Small intestine (tissue), 7 donors: ENCODE data around the gene MRPS14. TPM values are rescaled to one million over a fixed set of nuclear protein-coding genes. Genes with fewer than 3 reads are reported as not detected.

Source experiments
- DNase-seq, 2 donors: peaks; one replicate each; pipeline versions ENCODE4 v3.0.0 to v3.0.0-alpha.2; 2013
- FAIRE-seq: peaks from 2 replicates; lab custom pipeline; 2012; peaks lifted over from hg19 to GRCh38; lab: Jason Lieb, UNC
- H3K27ac ChIP-seq, 3 donors: one replicate each; pipeline ENCODE4 v1.5.1; 2013; ENCODE audit warnings: low read length in 2 of 3, mild to moderate bottlenecking in 2 of 3, control low read depth in 1 of 3, inconsistent platforms in 1 of 3, low read depth in 1 of 3, moderate library complexity in 1 of 3
- H3K27me3 ChIP-seq, 3 donors: one replicate each; pipeline ENCODE4 v1.6.1; 2013; ENCODE audit warnings: low read length in 3 of 3, inconsistent platforms in 1 of 3; ENCODE audit not compliant: control insufficient read depth in 3 of 3, insufficient read depth in 3 of 3
- H3K36me3 ChIP-seq, 3 donors: one replicate each; pipeline ENCODE4 v1.6.1; 2013; ENCODE audit warnings: low read length in 3 of 3, inconsistent platforms in 1 of 3, low read depth in 1 of 3, mild to moderate bottlenecking in 1 of 3, moderate library complexity in 1 of 3; ENCODE audit not compliant: control insufficient read depth in 3 of 3, insufficient read depth in 2 of 3
- H3K4me1 ChIP-seq, 3 donors: one replicate each; pipeline ENCODE4 v1.6.1; 2013; ENCODE audit warnings: low read length in 2 of 3, inconsistent platforms in 1 of 3, low read depth in 1 of 3, mild to moderate bottlenecking in 1 of 3, moderate library complexity in 1 of 3; ENCODE audit not compliant: control insufficient read depth in 3 of 3, insufficient read depth in 2 of 3
- H3K4me3 ChIP-seq, 3 donors: one replicate each; pipeline ENCODE4 v1.5.1; 2013; ENCODE audit warnings: low read length in 3 of 3, control low read depth in 1 of 3, inconsistent platforms in 1 of 3, low read depth in 1 of 3, mild to moderate bottlenecking in 1 of 3, moderate library complexity in 1 of 3
- H3K9me3 ChIP-seq, 2 donors: one replicate each; pipeline ENCODE4 v1.6.1; 2013; ENCODE audit warnings: low read depth in 1 of 2, low read length in 1 of 2; ENCODE audit not compliant: control insufficient read depth in 2 of 2, insufficient read depth in 1 of 2
- WGBS, 3 donors: extraction: QIAGEN DNeasy Blood & Tissue Kit; methylation state at CpG; one replicate each; pipeline ENCODE4 v1.1.7; 2013; 5-methylcytosine and 5-hydroxymethylcytosine counted together
- polyA plus RNA-seq, 4 donors: library from polyadenylated mRNA; stranded (reverse) in 3 of 4; unstranded in 1 of 4; fragments of 200-250 nt in 3 of 4; fragments of 120-200 nt in 1 of 4; gene quantifications; one replicate each; pipeline versions ENCODE4 v1.2.1 to v1.2.3, GENCODE V29; 2013
- donor health status: healthy with polysubstance abuse.
- donor health status: control.
- donor health status: control.
- donor health status: Bipolar disorder and iron deficiency.
- donor health status: healthy.

MRPS14 gene
- polyA plus RNA-seq, 4 donors: 18.1 to 34.7 (median 25.6) TPM

DNA sequence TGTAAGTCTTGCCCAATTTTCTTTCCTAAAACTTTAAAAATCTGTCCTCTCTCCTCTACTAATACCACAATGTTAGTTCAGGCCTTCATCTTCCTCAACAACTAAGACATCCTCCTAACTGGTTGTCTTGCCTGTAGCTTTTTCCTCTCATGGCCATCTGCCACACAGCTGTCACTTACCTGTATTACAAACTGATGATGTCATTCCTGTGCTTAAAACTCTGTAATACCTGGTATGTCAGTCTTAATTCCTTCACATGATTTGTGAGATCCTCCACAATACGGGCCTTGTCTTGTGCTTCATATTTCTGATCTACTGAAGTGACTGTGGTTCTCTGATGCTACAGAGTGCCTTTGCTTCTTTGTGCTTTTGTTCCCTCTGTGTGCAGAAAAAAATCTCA, 9.8 kb downstream of the MRPS14 start:
- Histone ChIP-seq H3K4me1 (no peaks in the 10 kb centered on the region), H3K27ac (no peak overlapping the region), H3K4me3 (no peak overlapping the region), H3K9me3 (no peaks in the 10 kb centered on the region), H3K36me3 (peaks cover 28 to 36% (median 30%) of the 10 kb centered on the region in 3 donors), H3K27me3 (no peaks in the 10 kb centered on the region)
- 65 to 91% (median 66%) methylated on average over 1 of the region's 1 CpG for WGBS, 3 donors
- no peak for DNase-seq
- no peak for FAIRE-seq

DNA sequence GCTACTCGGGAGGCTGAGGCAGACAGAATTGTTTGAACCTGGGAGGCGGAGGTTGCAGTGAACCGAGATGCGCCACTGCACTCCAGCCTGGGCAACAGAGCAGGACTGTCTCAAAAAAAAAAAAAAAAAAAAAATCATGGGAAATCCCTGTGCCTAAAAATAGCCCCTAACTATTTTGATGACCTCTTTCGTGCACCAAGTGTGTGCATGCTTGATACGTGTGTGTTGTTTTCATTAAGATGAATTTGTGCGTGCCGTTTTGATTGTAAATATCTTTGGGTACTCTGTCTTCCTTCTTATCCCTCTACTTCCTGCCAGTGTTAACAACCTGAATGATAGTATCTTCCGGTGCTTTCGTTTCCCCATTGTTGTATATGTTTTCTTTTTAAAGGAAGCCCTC, 13.7 kb downstream of the MRPS14 start:
- H3K36me3 ChIP-seq: peaks cover 17 to 29% (median 23%) of the 10 kb centered on the region in 3 donors
- DNase-seq: no peak
- no peaks in the 10 kb centered on the region for H3K27me3 ChIP-seq
- FAIRE-seq: no peak
- no peaks in the 10 kb centered on the region for H3K9me3 ChIP-seq
- H3K4me3 ChIP-seq: no peak overlapping the region
- WGBS, 3 donors: 81 to 91% (median 88%) methylated on average over 10 of the region's 10 CpGs
- no peak overlapping the region for H3K27ac ChIP-seq
- no peaks in the 10 kb centered on the region for H3K4me1 ChIP-seq

DNA sequence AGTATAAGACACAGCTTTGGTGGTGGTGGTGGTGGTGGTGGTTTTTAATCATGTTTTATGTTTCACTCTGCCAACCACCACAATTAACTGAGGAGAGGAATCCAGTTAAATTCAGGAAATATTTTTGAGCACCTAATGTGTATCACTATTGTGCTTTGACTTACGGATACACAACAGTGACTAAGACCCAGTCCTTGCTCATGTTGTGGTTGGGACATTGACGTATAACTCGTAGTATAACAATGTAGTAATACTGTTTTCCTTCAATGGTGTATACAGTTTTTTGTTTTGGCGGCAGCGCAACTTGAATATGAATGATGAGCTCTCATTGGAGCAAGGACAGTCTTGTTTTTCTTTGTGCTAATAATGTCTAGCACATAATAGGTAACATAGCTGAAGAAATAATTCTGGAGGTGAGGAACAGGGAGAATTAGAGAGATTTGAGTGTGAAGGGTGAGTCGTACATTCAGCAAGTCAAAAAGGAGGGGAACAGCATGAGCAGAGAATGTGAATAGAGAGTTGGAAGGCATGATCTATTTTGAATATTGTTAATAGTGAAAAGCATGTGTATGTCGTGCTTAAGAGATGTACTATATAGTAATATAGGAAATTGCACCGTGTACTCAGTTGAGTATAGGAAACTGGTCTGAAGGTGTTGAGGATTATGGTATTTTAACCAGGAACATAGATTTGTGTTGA, 18.0 kb downstream of the MRPS14 start:
- FAIRE-seq: no peak
- WGBS, 3 donors: 87 to 88% (median 88%) methylated on average over 8 of the region's 8 CpGs
- no peak for DNase-seq
- no peak overlapping the region for H3K27ac ChIP-seq
- peaks cover 5 to 13% (median 9%) of the 10 kb centered on the region in 3 donors for H3K36me3 ChIP-seq
- no peaks in the 10 kb centered on the region for H3K4me1 ChIP-seq
- no peaks in the 10 kb centered on the region for H3K9me3 ChIP-seq
- H3K27me3 ChIP-seq: no peaks in the 10 kb centered on the region
- no peak overlapping the region for H3K4me3 ChIP-seq

DNA sequence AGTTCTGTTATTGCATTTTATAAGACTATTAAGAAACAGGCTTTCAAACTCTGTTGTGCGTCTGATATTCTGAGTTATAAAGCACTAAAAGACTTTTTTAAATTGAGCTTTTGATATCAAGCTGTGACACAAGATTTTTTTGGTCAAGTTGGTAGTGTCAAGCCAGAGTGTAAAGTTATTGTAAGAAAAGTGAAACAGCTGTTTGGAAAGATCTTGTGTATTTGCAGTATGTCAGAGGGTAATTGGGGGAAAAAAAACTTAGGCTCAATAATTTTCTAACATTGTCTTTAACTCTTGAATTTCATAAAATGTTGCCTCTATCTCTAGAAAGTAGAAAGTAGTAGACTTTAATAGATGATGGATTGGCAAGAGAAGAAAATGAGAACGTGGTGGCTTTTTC, 19.7 kb downstream of the MRPS14 start:
- 34 to 49% (median 42%) methylated on average over 2 of the region's 2 CpGs for WGBS, 3 donors
- DNase-seq (no peak), FAIRE-seq (no peak)
- Histone ChIP-seq H3K27me3 (no peaks in the 10 kb centered on the region), H3K4me3 (no peak overlapping the region), H3K9me3 (no peaks in the 10 kb centered on the region), H3K27ac (no peak overlapping the region), H3K36me3 (peaks cover 2 to 8% (median 7%) of the 10 kb centered on the region in 3 donors), H3K4me1 (peaks cover 0 to 3% (median 0%) of the 10 kb centered on the region in 3 donors)

DNA sequence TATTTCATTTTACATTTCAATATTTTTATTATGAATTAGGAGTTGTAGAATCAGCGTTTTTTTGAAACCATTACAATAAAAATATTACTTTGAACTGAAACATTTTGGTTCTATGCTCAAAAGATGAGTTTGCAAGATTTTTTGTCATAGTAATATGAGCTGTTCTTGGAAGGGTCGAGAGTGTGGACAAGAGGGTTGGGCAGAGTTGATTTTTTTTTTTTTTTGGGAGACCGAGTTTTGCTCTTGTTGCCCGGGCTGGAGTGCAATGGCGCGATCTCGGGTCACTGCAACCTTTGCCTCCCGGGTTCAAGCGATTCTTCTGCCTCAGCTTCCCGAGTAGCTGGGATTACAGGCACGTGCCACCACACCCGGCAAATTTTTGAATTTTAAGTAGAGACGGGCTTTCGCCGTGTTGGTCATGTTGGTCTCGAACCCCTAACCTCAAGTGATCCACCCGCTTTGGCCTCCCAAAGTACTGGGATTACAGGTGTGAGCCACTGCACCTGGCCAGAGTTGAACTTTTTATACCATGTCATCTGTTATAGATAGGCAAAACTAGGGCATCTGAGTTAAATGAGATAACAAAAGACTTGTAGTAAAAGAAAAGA, 20.2 kb downstream of the MRPS14 start:
- H3K4me1 ChIP-seq: peaks cover 0 to 8% (median 0%) of the 10 kb centered on the region in 3 donors
- DNase-seq: no peak
- whole genome bisulfite sequencing, 3 donors: 82 to 90% (median 89%) methylated on average over 17 of the region's 17 CpGs
- no peak overlapping the region for H3K4me3 ChIP-seq
- no peaks in the 10 kb centered on the region for H3K9me3 ChIP-seq
- H3K27ac ChIP-seq: no peak overlapping the region
- no peak for FAIRE-seq
- no peaks in the 10 kb centered on the region for H3K27me3 ChIP-seq
- H3K36me3 ChIP-seq: peaks cover under 1 to 7% (median 6%) of the 10 kb centered on the region in 3 donors

DNA sequence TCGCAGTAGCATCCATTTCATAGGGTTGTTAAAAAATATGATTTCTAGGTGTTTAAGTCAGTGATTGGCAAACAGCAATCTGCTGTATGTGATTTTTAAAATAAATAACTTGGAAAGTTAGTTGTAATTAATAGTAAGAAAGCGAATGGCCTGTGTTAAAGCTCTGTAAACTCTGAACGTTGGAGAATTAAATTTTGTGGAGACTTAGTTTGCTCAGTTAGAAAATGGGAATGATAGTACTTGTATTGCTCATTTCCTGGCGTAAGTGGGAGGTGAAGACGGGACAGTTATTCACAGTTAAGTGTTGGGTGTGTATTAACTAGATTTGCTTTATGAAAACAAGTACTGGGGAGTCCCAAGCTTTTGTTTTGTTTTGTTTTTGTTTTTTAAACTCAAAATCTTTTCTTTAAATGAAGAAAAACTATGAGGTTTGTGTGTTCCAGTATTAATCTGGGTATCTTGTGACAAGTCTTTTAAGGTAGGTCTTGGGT, 22.5 kb downstream of the MRPS14 start:
- H3K4me3 ChIP-seq: peak overlapping the region; percentile 71 to 90 (median 84)
- no peak for FAIRE-seq
- DNase-seq: no peak
- peaks cover 0 to 5% (median 4%) of the 10 kb centered on the region in 3 donors for H3K36me3 ChIP-seq
- peaks cover 0 to 23% (median 2%) of the 10 kb centered on the region in 3 donors for H3K4me1 ChIP-seq
- WGBS, 3 donors: 1 to 2% (median 1%) methylated on average over 5 of the region's 5 CpGs
- no peaks in the 10 kb centered on the region for H3K9me3 ChIP-seq
- no peaks in the 10 kb centered on the region for H3K27me3 ChIP-seq
- H3K27ac ChIP-seq: peak overlapping the region in 2 of 3 donors; percentile 88 to 90

DNA sequence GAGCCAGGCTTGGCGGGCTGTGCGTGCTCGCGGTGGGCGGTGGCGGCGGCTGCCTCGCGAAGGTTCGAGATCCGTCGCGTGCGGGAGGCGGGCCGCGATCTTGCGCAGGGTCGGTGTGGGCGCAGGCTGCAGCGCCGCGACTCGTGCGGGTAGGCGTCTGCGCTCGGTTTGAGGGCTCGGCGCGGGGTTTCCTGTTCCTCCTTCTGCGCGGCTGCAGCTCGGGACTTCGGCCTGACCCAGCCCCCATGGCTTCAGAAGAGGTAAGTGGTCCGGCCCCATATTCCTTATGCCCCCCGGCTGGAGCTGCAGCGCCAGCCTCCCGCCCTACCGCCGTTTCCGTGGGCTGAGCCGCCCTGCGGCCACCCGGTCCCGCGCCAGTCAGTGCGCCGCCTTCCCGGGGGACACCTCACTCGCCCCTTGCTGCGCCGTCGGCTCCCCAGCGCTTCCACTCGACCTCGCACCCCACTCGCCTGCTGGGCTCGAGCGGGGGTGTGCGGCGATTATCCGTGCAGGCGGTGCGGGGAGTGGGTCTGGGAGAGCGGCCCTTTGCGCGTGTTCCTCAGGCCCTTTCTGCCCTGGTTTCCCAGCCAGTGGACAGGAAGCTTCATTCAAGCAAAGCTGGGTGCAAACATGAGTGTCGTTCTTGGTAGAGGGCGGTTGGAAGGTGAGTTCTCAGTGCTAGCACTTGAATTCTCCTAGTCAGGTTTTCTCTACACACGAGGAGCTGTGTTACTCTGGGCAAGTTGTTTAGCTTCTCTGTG, 23.1 kb downstream of the MRPS14 start, which contains the start of gene CACYBP:
Gene CACYBP (plus strand): TSS at position 12 of the 761 bp plus-strand sequence. CDS start 234 bp downstream, at position 246.
- no peaks in the 10 kb centered on the region for H3K9me3 ChIP-seq
- DNase-seq (peak in 1 of 2 donors; percentile 53), FAIRE-seq (no peak)
- WGBS, 3 donors: 0 to 1% (median 0%) methylated on average over 61 to 71 of the region's 71 CpGs
- H3K27me3 ChIP-seq: no peaks in the 10 kb centered on the region
- peaks cover 0 to 29% (median 2%) of the 10 kb centered on the region in 3 donors for H3K4me1 ChIP-seq
- H3K4me3 ChIP-seq: peak within 1 kb of the TSS; percentile 71 to 90 (median 84)
- peak within 1 kb of the TSS; percentile 88 to 95 (median 94) for H3K27ac ChIP-seq
- H3K36me3 ChIP-seq: peaks cover 0 to under 1% (median 0%) of the 10 kb centered on the region in 3 donors
